ENCODE results near the gene MAT2A.
A peak's percentile ranks its signal among the peaks of the same experiment; 100 is the strongest.

Gene MAT2A

GRCh38 chr2:85503168-85503850 is 35.7 kb upstream of the MAT2A start:
- TF ChIP-seq, protein P1, sequence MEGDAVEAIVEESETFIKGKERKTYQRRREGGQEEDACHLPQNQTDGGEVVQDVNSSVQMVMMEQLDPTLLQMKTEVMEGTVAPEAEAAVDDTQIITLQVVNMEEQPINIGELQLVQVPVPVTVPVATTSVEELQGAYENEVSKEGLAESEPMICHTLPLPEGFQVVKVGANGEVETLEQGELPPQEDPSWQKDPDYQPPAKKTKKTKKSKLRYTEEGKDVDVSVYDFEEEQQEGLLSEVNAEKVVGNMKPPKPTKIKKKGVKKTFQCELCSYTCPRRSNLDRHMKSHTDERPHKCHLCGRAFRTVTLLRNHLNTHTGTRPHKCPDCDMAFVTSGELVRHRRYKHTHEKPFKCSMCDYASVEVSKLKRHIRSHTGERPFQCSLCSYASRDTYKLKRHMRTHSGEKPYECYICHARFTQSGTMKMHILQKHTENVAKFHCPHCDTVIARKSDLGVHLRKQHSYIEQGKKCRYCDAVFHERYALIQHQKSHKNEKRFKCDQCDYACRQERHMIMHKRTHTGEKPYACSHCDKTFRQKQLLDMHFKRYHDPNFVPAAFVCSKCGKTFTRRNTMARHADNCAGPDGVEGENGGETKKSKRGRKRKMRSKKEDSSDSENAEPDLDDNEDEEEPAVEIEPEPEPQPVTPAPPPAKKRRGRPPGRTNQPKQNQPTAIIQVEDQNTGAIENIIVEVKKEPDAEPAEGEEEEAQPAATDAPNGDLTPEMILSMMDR (IDR thresholded peaks at IDR 0.05; ENCODE audit: control insufficient read depth, extremely low read depth, insufficient read depth): no peak
- H3K4me3 ChIP-seq (ENCODE audit: low read depth, low read length): no peak overlapping the region
- no peak for DNase-seq (ENCODE audit: low read depth)

GRCh38 chr2:85503851-85504777 is 34.9 kb upstream of the MAT2A start:
- no peak overlapping the region for H3K4me3 ChIP-seq (ENCODE audit: low read depth, low read length)
- TF ChIP-seq, protein P1 (IDR thresholded peaks at IDR 0.05; ENCODE audit: control insufficient read depth, extremely low read depth, insufficient read depth): no peak
- DNase-seq (ENCODE audit: low read depth): no peak

GRCh38 chr2:85504778-85505261 is 34.1 kb upstream of the MAT2A start:
- H3K4me3 ChIP-seq (ENCODE audit: low read depth, low read length): no peak overlapping the region
- DNase-seq (ENCODE audit: low read depth): no peak
- TF ChIP-seq, protein P1 (IDR thresholded peaks at IDR 0.05; ENCODE audit: control insufficient read depth, extremely low read depth, insufficient read depth): no peak

GRCh38 chr2:85505551-85506238 is 33.3 kb upstream of the MAT2A start:
- no peak for DNase-seq (ENCODE audit: low read depth)
- no peak overlapping the region for H3K4me3 ChIP-seq (ENCODE audit: low read depth, low read length)
- TF ChIP-seq, protein P1 (IDR thresholded peaks at IDR 0.05; ENCODE audit: control insufficient read depth, extremely low read depth, insufficient read depth): no peak

GRCh38 chr2:85506768-85507181 is 32.2 kb upstream of the MAT2A start:
- TF ChIP-seq, protein P1 (IDR thresholded peaks at IDR 0.05; ENCODE audit: control insufficient read depth, extremely low read depth, insufficient read depth): no peak
- DNase-seq (ENCODE audit: low read depth): no peak

DNA sequence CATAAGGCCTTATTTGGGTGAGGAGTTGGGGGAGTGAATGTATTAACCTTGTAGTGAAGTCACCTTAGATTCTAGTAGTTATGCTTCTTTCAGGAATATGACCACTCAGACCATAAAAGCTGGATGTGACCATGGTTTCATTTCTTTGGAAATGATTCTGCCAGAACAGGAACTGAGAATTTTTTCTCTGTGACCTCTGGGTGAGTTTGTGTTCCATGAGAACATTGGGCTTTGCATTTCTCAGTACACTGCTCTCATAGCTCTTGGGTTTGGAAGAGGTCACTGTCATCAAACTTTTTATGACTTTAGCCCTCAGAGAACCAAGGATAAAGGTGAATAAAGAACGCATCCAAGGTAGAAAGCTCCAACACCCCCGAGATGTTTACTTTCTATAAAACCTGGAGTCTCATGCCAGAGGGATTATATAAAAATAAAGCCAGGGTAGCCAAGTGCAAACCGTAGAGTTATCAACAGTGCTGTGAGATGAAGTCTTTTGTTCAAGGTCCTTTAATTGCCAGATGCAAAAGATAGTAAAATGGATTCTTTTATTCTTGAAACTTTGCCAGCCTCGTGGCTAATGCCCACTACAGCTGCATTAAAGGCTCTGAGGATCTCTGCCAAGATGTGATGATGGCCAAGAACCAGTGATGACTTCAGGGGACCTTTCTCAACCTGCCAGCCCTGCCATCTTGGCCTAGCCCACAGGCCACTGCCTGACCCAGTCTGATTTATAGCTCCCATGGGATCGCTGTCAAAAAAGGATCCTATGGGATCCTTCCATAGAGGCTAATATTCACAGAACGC is 27.8 kb upstream of the MAT2A start:
- TF ChIP-seq, protein P1 (IDR thresholded peaks at IDR 0.05; ENCODE audit: control insufficient read depth, extremely low read depth, insufficient read depth): no peak
- H3K4me3 ChIP-seq (ENCODE audit: low read depth, low read length): no peak overlapping the region
- peak; percentile 92 for DNase-seq (ENCODE audit: low read depth)

More at GRCh38 chr2:85506768-85507181, 32.2 kb upstream of the MAT2A start:
- no peak overlapping the region for H3K4me3 ChIP-seq (ENCODE audit: low read depth, low read length)

Data from LNCaP clone FGC (cell line).